SU-DHL-6 (cell line): ENCODE results near the gene CDK5RAP2.

Experiments used
- CTCF ChIP-seq: fragments of 200-600 bp; sonication (generic); IDR thresholded peaks from one replicate; pipeline ENCODE4 v1.5.1; 2017; ENCODE audit warnings: antibody characterized with exemption, mild to moderate bottlenecking, low read length, moderate library complexity; ENCODE audit not compliant: insufficient read depth, poor library complexity, severe bottlenecking
- EZH2phosphoT487 ChIP-seq: fragments of 200-600 bp; sonication (generic), shearing (Covaris generic); conservative IDR thresholded peaks from 2 replicates; pipeline ENCODE4 v1.6.1; 2018; ENCODE audit warnings: mild to moderate bottlenecking, antibody characterized with exemption, low read length, moderate library complexity, mixed read lengths

- TF ChIP-seq CTCF (no peak), EZH2phosphoT487 (no peak)
These were observed 55.9 kb downstream of the CDK5RAP2 start for GRCh38 chr9:120524038-120524437.
